RWPE1 (cell line): ENCODE data around the gene NOL4L.

Experiments used
- CTCF ChIA-PET: fragments of 350-600 bp; sonication (Branson Sonifier 250); formaldehyde crosslinking; extraction: SDS; loops from one replicate; lab custom pipeline; 2021; lab: Yijun Ruan, JAX
- POLR2A ChIA-PET: fragments of 400-600 bp; formaldehyde crosslinking; extraction: SDS; loops from one replicate; lab custom pipeline; 2020; ENCODE audit warnings: antibody characterized with exemption; ENCODE audit not compliant: low non-redundant PET; lab: Yijun Ruan, JAX
- DNase-seq: peaks from one replicate; pipeline ENCODE4 v3.0.0; 2012; ENCODE audit warnings: low spot score
- H3K27ac ChIP-seq: fragments of 450-650 bp; 2 replicates; pipeline ENCODE4 v1.5.1; 2017
- TF ChIP-seq, protein P1 (sequence below): fragments of 450-650 bp; conservative IDR thresholded peaks from 2 replicates; pipeline ENCODE4 v1.5.1; 2017; ENCODE audit warnings: low read depth, mild to moderate bottlenecking

The NOL4L gene

GRCh38 chr20:32542259-32542615, 42.9 kb downstream of the NOL4L start:
- ChIA-PET POLR2A (no interaction called here), CTCF (interaction anchor here (1.1 to 1.8 kb wide), 2 partner anchors 28 to 111 kb away, joined by 3 to 5 read pairs; no protein-coding TSS in a partner anchor)
- H3K27ac ChIP-seq: no peak overlapping the region
- TF ChIP-seq, protein P1, sequence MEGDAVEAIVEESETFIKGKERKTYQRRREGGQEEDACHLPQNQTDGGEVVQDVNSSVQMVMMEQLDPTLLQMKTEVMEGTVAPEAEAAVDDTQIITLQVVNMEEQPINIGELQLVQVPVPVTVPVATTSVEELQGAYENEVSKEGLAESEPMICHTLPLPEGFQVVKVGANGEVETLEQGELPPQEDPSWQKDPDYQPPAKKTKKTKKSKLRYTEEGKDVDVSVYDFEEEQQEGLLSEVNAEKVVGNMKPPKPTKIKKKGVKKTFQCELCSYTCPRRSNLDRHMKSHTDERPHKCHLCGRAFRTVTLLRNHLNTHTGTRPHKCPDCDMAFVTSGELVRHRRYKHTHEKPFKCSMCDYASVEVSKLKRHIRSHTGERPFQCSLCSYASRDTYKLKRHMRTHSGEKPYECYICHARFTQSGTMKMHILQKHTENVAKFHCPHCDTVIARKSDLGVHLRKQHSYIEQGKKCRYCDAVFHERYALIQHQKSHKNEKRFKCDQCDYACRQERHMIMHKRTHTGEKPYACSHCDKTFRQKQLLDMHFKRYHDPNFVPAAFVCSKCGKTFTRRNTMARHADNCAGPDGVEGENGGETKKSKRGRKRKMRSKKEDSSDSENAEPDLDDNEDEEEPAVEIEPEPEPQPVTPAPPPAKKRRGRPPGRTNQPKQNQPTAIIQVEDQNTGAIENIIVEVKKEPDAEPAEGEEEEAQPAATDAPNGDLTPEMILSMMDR: no peak
- no peak for DNase-seq

DNA sequence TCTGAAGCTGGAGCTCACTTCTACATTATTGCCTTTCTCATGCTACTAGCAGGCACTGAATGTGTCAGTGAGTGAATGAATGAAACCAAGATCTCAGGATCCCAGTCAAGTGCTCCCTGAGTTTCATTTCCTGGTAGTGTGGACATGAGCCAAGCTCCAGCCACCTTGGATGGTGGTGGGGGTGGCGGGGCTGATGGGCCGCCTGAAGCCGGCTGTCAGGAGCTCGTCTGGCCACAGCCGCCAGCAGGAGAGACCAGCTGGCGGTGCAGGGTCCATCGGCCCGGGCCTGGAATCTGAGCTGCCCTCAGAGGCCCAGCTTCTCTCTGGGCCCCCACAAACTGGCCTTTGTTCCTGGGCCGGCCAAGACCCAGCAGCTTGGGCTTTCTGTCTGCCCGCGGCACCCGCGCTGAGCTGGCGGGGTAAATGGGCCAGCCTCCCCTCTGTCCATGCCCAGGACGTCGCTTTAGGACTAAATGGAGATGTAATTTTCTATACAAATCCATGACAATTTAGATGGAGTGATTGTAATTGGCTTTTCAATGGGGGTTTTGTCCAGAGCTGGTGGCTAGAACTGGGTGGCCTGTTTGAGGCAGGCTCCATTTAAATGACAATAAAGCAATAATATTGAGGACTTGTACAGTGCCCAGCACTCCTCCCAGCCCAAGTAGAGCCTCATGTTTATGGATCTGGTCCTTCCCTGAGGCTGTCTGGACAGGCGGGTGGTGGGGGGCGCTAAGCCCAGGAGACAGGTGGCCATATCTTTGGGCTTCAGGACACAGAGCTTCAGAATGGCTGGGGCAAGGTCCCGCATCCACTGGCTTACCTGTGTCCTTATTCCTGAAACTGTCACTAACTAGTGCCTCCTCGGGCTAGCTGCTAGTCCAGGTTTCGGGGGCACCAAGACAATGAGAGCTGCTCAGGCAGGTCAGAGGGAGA, 43.5 kb downstream of the NOL4L start:
- ChIA-PET POLR2A (no interaction called here), CTCF (interaction anchor here (1.1 to 1.8 kb wide), 2 partner anchors 29 to 111 kb away, joined by 3 to 5 read pairs; no protein-coding TSS in a partner anchor)
- TF ChIP-seq, protein P1: no peak

GRCh38 chr20:32539817-32540675, 45.1 kb downstream of the NOL4L start:
- no peak overlapping the region for H3K27ac ChIP-seq
- ChIA-PET CTCF (interaction anchor here (0.7 to 1.4 kb wide), 4 partner anchors 24 to 238 kb away, joined by 3 to 6 read pairs (median 4); no protein-coding TSS in a partner anchor), POLR2A (no interaction called here)
- DNase-seq: no peak
- TF ChIP-seq, protein P1: no peak

More for the DNA sequence above, 43.5 kb downstream of the NOL4L start:
- no peak for DNase-seq
- H3K27ac ChIP-seq: no peak overlapping the region

GRCh38 chr20:32539026-32539816, 45.9 kb downstream of the NOL4L start:
- DNase-seq: no peak
- H3K27ac ChIP-seq: no peak overlapping the region
- ChIA-PET POLR2A (no interaction called here), CTCF (interaction anchor here (0.7 to 2.1 kb wide), 6 partner anchors 17 to 239 kb away, joined by 3 to 10 read pairs (median 4); no protein-coding TSS in a partner anchor)
- TF ChIP-seq, protein P1: no peak

DNA sequence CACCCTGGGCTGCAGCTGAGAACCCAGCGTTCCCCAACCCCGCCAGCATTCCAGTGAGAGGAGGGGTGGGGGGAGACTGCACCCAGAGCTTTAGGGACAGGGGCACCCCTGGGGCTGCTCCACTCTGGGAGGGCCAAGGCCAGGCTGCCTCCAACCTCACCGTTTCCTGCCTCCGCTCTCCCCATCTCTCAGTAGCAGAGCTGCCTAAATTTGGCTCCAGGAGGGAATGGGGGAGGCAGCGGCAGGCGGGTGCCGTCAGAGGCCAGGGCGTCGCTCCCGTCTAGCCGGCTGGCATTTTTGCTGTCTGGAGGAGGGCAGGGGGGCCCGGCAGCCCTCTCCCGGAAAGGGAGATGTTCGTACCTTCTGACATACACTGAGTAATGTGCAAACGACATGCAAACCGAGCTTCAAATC, 46.6 kb downstream of the NOL4L start:
- H3K27ac ChIP-seq: no peak overlapping the region
- POLR2A ChIA-PET: no interaction called here
- no peak for DNase-seq
- TF ChIP-seq, protein P1: no peak
- CTCF ChIA-PET: interaction anchor here (0.7 to 2.1 kb wide), 5 partner anchors 16 to 291 kb away, joined by 3 to 10 read pairs (median 3); no protein-coding TSS in a partner anchor
